ENCODE results near the gene TMX2.
"Not testable (repeated sequence)": the region's sequence is repeated elsewhere in the genome, so short reads cannot be mapped to it uniquely, and the experiment has no call there.

Gene TMX2

DNA sequence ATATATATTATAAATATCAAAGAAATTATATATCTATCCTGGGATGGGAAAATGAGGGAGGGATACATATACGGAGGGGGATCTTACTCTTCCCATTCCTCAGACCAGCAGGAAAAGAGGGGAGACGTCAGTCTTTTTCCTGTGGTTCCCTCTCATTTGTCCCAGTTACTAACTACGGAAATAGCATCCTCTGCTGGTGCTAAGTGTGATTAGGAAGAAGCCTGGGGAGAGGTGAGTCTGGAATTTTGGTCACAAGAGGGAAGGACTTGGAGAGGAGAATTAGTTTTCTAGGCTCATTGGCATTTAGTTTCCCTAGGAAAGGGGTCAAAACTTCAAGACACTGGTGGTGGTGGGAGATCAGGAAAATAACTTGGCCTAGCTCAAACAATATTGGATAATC is 12.0 kb upstream of the TMX2 start:
- Mint-ChIP-seq H3K27me3 (no peaks in the 10 kb centered on the region), H3K9me3 (no peaks in the 10 kb centered on the region), H3K4me1 (no peaks in the 10 kb centered on the region), H3K27ac (no peak overlapping the region), H3K36me3 (peaks cover 60% of the 10 kb centered on the region), H3K4me3 (no peak overlapping the region)
- ATAC-seq: no peak

GRCh38 chr11:57703341-57703740 is 9.1 kb upstream of the TMX2 start:
- H3K4me3 Mint-ChIP-seq: no peak overlapping the region
- no peaks in the 10 kb centered on the region for H3K9me3 Mint-ChIP-seq
- H3K4me1 Mint-ChIP-seq: peaks cover 4% of the 10 kb centered on the region
- H3K27me3 Mint-ChIP-seq: no peaks in the 10 kb centered on the region
- H3K27ac Mint-ChIP-seq: no peak overlapping the region
- no peak for ATAC-seq
- peaks cover 47% of the 10 kb centered on the region for H3K36me3 Mint-ChIP-seq

DNA sequence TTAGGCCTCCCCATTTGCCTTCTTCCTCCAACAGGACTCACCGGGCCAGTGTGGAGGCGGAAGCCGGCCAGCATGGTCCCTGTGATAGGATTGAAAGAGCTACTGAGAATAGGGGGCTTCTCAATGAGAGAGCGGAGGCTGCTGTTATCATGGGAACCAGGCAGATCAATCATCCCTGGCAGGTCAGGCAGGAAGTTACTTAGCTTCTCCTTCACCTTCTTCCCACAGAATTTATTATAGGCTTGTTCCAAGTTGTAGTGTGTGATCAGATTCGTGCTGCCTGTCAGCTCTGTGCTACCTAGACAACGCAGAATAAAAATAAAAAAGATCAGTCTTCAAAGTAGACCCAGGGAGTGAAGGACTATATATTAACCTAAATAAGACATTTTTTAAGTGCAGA is 7.5 kb upstream of the TMX2 start:
- Mint-ChIP-seq H3K27ac (peak overlapping the region; percentile 48), H3K9me3 (no peaks in the 10 kb centered on the region), H3K4me3 (no peak overlapping the region), H3K4me1 (peaks cover 18% of the 10 kb centered on the region), H3K27me3 (no peaks in the 10 kb centered on the region), H3K36me3 (peaks cover 41% of the 10 kb centered on the region)
- ATAC-seq: no peak

- H3K36me3 Mint-ChIP-seq: peaks cover 40% of the 10 kb centered on the region
- H3K9me3 Mint-ChIP-seq, H3K4me3 Mint-ChIP-seq, H3K27ac Mint-ChIP-seq, ATAC-seq, H3K27me3 Mint-ChIP-seq: not testable (repeated sequence)
- peaks cover 23% of the 10 kb centered on the region for H3K4me1 Mint-ChIP-seq
These were observed 7.0 kb upstream of the TMX2 start for GRCh38 chr11:57705432-57705831.

DNA sequence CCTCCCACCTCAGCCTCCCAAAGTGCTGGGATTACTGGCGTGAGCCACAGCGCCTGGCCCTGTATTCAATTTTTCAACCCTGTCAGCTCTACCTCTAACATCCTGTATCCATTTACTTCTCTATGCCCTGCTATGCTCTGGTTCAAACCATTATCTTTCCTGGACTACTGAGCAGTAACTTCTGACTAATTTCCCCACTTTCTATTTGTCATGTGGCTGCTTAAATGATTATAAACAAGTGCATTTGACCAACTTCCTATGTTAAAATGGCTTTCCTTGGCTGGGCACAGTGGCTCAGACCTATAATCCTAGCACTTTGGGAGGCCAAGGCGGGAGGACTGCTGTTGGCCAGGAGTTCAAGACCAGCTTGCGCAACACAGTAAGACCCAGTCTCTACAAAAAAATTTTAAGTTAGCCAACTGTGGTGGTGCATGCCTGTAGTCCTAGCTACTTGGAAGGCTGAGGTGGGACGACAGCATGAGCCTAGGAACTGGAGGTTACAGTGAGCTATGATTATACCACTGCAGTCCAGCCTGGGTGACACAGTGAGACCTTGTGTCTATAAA is 2.5 kb upstream of the TMX2 start:
- Mint-ChIP-seq H3K27ac (peak overlapping the region; percentile 51), H3K36me3 (peaks cover 28% of the 10 kb centered on the region), H3K27me3 (no peaks in the 10 kb centered on the region), H3K4me1 (peaks cover 49% of the 10 kb centered on the region), H3K9me3 (no peaks in the 10 kb centered on the region), H3K4me3 (no peak overlapping the region)
- ATAC-seq: no peak

- H3K4me3 Mint-ChIP-seq: peak within 1 kb of the TSS; percentile 94
- no peaks in the 10 kb centered on the region for H3K27me3 Mint-ChIP-seq
- ATAC-seq: peak; percentile 72
- peaks cover 24% of the 10 kb centered on the region for H3K36me3 Mint-ChIP-seq
- H3K9me3 Mint-ChIP-seq: no peaks in the 10 kb centered on the region
- peaks cover 49% of the 10 kb centered on the region for H3K4me1 Mint-ChIP-seq
- peak within 1 kb of the TSS; percentile 92 for H3K27ac Mint-ChIP-seq
These were observed 758 bp upstream of the TMX2 start, which contains the start of gene MED19 for GRCh38 chr11:57711414-57712255. TSS of gene MED19 (minus strand) at chr11:57712215. CDS start at chr11:57712179, 36 bp downstream.

- Mint-ChIP-seq H3K36me3 (peaks cover 31% of the 10 kb centered on the region), H3K4me3 (peak overlapping the region; percentile 94), H3K9me3 (no peaks in the 10 kb centered on the region), H3K27me3 (no peaks in the 10 kb centered on the region), H3K27ac (peak overlapping the region; percentile 92), H3K4me1 (peaks cover 44% of the 10 kb centered on the region)
- no peak for ATAC-seq
These were observed 1.4 kb downstream of the TMX2 start for GRCh38 chr11:57713835-57714234.

DNA sequence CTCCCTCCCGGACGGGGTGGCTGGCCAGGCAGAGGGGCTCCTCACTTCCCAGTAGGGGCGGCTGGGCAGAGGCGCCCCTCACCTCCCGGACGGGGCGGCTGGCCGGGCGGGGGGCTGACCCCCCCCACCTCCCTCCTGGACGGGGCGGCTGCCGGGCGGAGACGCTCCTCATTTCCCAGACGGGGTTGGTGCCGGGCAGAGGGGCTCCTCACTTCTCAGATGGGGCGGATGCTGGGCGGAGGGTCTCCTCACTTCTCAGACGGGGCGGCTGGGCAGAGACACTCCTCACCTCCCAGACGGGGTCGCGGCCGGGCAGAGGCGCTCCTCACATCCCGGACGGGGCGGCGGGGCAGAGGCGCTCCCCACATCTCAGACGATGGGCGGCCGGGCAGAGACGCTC is 4.3 kb downstream of the TMX2 start:
- not testable (repeated sequence) for H3K27me3 Mint-ChIP-seq, ATAC-seq, H3K27ac Mint-ChIP-seq, H3K4me3 Mint-ChIP-seq, H3K9me3 Mint-ChIP-seq
- Mint-ChIP-seq H3K36me3 (peaks cover 20% of the 10 kb centered on the region), H3K4me1 (peaks cover 19% of the 10 kb centered on the region)

GRCh38 chr11:57727185-57727584 is 14.8 kb downstream of the TMX2 start:
- Mint-ChIP-seq H3K27ac (peak overlapping the region; percentile 83), H3K4me1 (peaks cover 20% of the 10 kb centered on the region)
- ATAC-seq: no peak

DNA sequence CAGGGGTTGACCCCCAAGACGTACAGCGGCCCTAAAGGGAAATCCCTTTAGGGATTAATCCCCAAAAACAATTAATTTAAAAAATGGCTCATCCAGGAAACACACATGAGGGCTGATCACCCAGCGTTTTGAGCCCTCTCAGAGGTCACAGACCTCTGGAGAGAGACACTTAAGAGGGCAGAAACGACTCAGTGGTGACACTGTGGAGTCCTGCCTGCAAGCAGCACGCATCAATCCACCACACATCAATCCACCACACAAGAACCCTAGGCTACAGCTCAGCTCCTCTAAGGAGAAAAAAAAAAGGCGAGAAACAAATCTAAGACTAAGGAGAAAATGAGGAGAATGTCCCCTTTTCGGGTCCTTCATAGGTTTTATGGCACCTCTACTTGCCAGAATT is 16.4 kb downstream of the TMX2 start:
- Mint-ChIP-seq H3K4me3 (peak overlapping the region; percentile 28), H3K9me3 (no peaks in the 10 kb centered on the region), H3K4me1 (peaks cover 20% of the 10 kb centered on the region), H3K27me3 (no peaks in the 10 kb centered on the region), H3K27ac (peak overlapping the region; percentile 83), H3K36me3 (peaks cover 7% of the 10 kb centered on the region)
- ATAC-seq: no peak

More at GRCh38 chr11:57727185-57727584, 14.8 kb downstream of the TMX2 start:
- Mint-ChIP-seq H3K4me3 (no peak overlapping the region), H3K9me3 (no peaks in the 10 kb centered on the region), H3K27me3 (no peaks in the 10 kb centered on the region), H3K36me3 (peaks cover 12% of the 10 kb centered on the region)

DNA sequence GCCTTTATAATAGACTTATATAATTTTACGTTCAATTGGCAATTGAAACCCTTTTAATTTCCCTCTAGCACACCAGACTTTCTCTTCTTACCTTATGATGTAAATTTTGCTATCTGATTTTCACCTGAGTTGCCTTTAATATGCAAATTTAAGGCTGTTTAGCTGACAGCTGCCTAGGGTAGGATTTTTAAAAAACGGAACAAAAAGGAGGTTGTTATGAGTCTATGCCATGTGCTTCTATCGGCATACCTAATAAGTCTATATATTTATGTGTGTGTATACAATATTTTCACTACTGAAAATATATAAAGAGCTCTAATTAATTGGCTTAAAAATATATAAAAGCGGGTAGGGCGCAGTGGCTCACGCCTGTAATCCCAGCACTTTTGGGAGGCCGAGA is 17.1 kb downstream of the TMX2 start:
- Mint-ChIP-seq H3K4me1 (peaks cover 20% of the 10 kb centered on the region), H3K27me3 (no peaks in the 10 kb centered on the region), H3K36me3 (peaks cover 7% of the 10 kb centered on the region), H3K9me3 (no peaks in the 10 kb centered on the region), H3K4me3 (no peak overlapping the region), H3K27ac (peak overlapping the region; percentile 83)
- peak; percentile 72 for ATAC-seq

DNA sequence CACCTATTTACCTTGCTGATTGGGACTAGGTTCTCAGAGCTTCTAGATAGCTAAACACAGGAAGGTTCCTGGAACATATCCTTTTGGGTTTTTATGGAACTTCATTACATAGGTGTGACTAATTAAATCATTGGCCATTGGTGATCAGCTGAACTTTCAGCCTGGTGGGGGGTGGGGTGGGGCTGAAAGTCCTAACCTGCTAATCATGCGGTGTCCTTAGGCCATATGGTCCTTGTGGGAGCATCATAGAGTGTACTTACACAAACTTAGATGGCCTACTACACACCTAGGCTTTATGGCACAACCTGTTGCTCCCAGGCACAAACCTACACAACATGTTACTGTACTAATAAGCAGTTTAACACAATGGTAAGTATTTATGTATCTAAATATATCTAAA is 20.3 kb downstream of the TMX2 start:
- no peaks in the 10 kb centered on the region for H3K9me3 Mint-ChIP-seq
- peaks cover 6% of the 10 kb centered on the region for H3K36me3 Mint-ChIP-seq
- no peak overlapping the region for H3K27ac Mint-ChIP-seq
- peaks cover 21% of the 10 kb centered on the region for H3K4me1 Mint-ChIP-seq
- no peak overlapping the region for H3K4me3 Mint-ChIP-seq
- no peak for ATAC-seq
- no peaks in the 10 kb centered on the region for H3K27me3 Mint-ChIP-seq

GRCh38 chr11:57735619-57736298 is 23.4 kb downstream of the TMX2 start:
- H3K36me3 Mint-ChIP-seq: peaks cover 15% of the 10 kb centered on the region
- no peaks in the 10 kb centered on the region for H3K27me3 Mint-ChIP-seq
- H3K27ac Mint-ChIP-seq: no peak overlapping the region
- peaks cover 5% of the 10 kb centered on the region for H3K4me1 Mint-ChIP-seq
- H3K9me3 Mint-ChIP-seq: no peaks in the 10 kb centered on the region
- H3K4me3 Mint-ChIP-seq: no peak overlapping the region
- no peak for ATAC-seq

GRCh38 chr11:57741132-57742086 is 29.0 kb downstream of the TMX2 start, which contains the start of gene SELENOH:
TSS of gene SELENOH (plus strand) at chr11:57741491. CDS start at chr11:57741596, 105 bp downstream.
- H3K27ac Mint-ChIP-seq: peak within 1 kb of the TSS; percentile 98
- H3K36me3 Mint-ChIP-seq: peaks cover 58% of the 10 kb centered on the region
- H3K4me3 Mint-ChIP-seq: peak within 1 kb of the TSS; percentile 95
- peak; percentile 95 for ATAC-seq
- peaks cover 35% of the 10 kb centered on the region for H3K4me1 Mint-ChIP-seq
- H3K27me3 Mint-ChIP-seq: no peaks in the 10 kb centered on the region
- no peaks in the 10 kb centered on the region for H3K9me3 Mint-ChIP-seq
